ENCODE measurements around the gene FRMD4A.

The FRMD4A gene

GRCh38 chr10:14362104-14362503, 31.4 kb upstream of the FRMD4A start:
- Histone ChIP-seq H3K4me1 (ENCODE audit: control insufficient read depth in 2 of 2, insufficient read depth in 1 of 2, low read depth in 1 of 2, low read length in 2 of 2) (no peaks in the 10 kb centered on the region), H3K27ac (replicated peaks; ENCODE audit: low read length) (no peak overlapping the region), H3K79me1 (ENCODE audit: low read depth, low read length) (no peaks in the 10 kb centered on the region), H3K9me3 (replicated peaks in 1 of 2; ENCODE audit: control insufficient read depth in 2 of 2, insufficient read depth in 1 of 2, low read depth in 1 of 2, low read length in 2 of 2) (no peaks in the 10 kb centered on the region), H3K36me3 (replicated peaks in 1 of 2; ENCODE audit: control insufficient read depth in 2 of 2, insufficient read depth in 2 of 2, low read length in 2 of 2) (no peaks in the 10 kb centered on the region), H4K91ac (ENCODE audit: low read depth, low read length, poor library complexity) (no peak overlapping the region), H2AFZ (ENCODE audit: low read length) (no peak overlapping the region), H2BK5ac (ENCODE audit: low read length) (no peak overlapping the region), H3K27me3 (ENCODE audit: control insufficient read depth in 3 of 3, insufficient read depth in 3 of 3, low read depth in 1 of 3, low read length in 3 of 3) (peaks cover 0 to 22% (median 0%) of the 10 kb centered on the region in 3 experiments), H3K4me2 (ENCODE audit: insufficient read depth, low read length, poor library complexity, severe bottlenecking) (no peak overlapping the region), H2BK12ac (ENCODE audit: low read length) (no peak overlapping the region), H3K18ac (ENCODE audit: low read length) (no peak overlapping the region), H2BK15ac (ENCODE audit: low read length) (no peak overlapping the region), H4K8ac (ENCODE audit: low read depth, low read length) (no peak overlapping the region), H3K4me3 (ENCODE audit: low read length in 2 of 2) (no peak overlapping the region), H3K14ac (ENCODE audit: low read length) (no peak overlapping the region), H3K4ac (ENCODE audit: low read length) (no peak overlapping the region), H2AK5ac (ENCODE audit: low read depth, low read length) (no peak overlapping the region), H3K9ac (ENCODE audit: low read depth, low read length, poor library complexity) (no peak overlapping the region), H2BK120ac (ENCODE audit: low read depth, low read length) (no peak overlapping the region), H3K23ac (ENCODE audit: low read depth, low read length, poor library complexity) (no peak overlapping the region)
- DNase-seq (ENCODE audit: low spot score) = no peak

GRCh38 chr10:14360961-14361360, 30.2 kb upstream of the FRMD4A start:
- no peak overlapping the region for H2BK15ac ChIP-seq (ENCODE audit: low read length)
- no peak overlapping the region for H2BK5ac ChIP-seq (ENCODE audit: low read length)
- H3K4me1 ChIP-seq (ENCODE audit: control insufficient read depth in 2 of 2, insufficient read depth in 1 of 2, low read depth in 1 of 2, low read length in 2 of 2) = peaks cover 0 to 1% of the 10 kb centered on the region in 2 donors
- H3K23ac ChIP-seq (ENCODE audit: low read depth, low read length, poor library complexity) = no peak overlapping the region
- no peak overlapping the region for H2BK12ac ChIP-seq (ENCODE audit: low read length)
- no peak overlapping the region for H3K4ac ChIP-seq (ENCODE audit: low read length)
- peaks cover 0 to 22% (median 0%) of the 10 kb centered on the region in 3 experiments for H3K27me3 ChIP-seq (ENCODE audit: control insufficient read depth in 3 of 3, insufficient read depth in 3 of 3, low read depth in 1 of 3, low read length in 3 of 3)
- no peak overlapping the region for H3K18ac ChIP-seq (ENCODE audit: low read length)
- no peak overlapping the region for H3K9ac ChIP-seq (ENCODE audit: low read depth, low read length, poor library complexity)
- no peak overlapping the region for H4K8ac ChIP-seq (ENCODE audit: low read depth, low read length)
- no peak overlapping the region for H2AK5ac ChIP-seq (ENCODE audit: low read depth, low read length)
- no peak overlapping the region for H3K4me3 ChIP-seq (ENCODE audit: low read length in 2 of 2)
- no peak overlapping the region for H3K27ac ChIP-seq (replicated peaks; ENCODE audit: low read length)
- no CpG with 5 or more reads among the region's 1 CpG for WGBS, 2 donors (ENCODE audit: extremely low coverage in 2 of 2, insufficient read length in 2 of 2, insufficient replicate concordance in 1 of 2)
- H3K36me3 ChIP-seq (replicated peaks in 1 of 2; ENCODE audit: control insufficient read depth in 2 of 2, insufficient read depth in 2 of 2, low read length in 2 of 2) = no peaks in the 10 kb centered on the region
- H3K9me3 ChIP-seq (replicated peaks in 1 of 2; ENCODE audit: control insufficient read depth in 2 of 2, insufficient read depth in 1 of 2, low read depth in 1 of 2, low read length in 2 of 2) = no peaks in the 10 kb centered on the region
- H3K14ac ChIP-seq (ENCODE audit: low read length) = no peak overlapping the region
- H2AFZ ChIP-seq (ENCODE audit: low read length) = no peak overlapping the region
- no peaks in the 10 kb centered on the region for H3K79me1 ChIP-seq (ENCODE audit: low read depth, low read length)
- DNase-seq (ENCODE audit: low spot score) = no peak
- H2BK120ac ChIP-seq (ENCODE audit: low read depth, low read length) = no peak overlapping the region
- no peak overlapping the region for H3K4me2 ChIP-seq (ENCODE audit: insufficient read depth, low read length, poor library complexity, severe bottlenecking)
- no peak overlapping the region for H4K91ac ChIP-seq (ENCODE audit: low read depth, low read length, poor library complexity)

- no peak overlapping the region for H3K4me3 ChIP-seq (ENCODE audit: low read length in 2 of 2)
- H3K14ac ChIP-seq (ENCODE audit: low read length) = no peak overlapping the region
- no peak overlapping the region for H2BK12ac ChIP-seq (ENCODE audit: low read length)
- no peak overlapping the region for H2BK5ac ChIP-seq (ENCODE audit: low read length)
- no peak overlapping the region for H2AFZ ChIP-seq (ENCODE audit: low read length)
- H3K36me3 ChIP-seq (replicated peaks in 1 of 2; ENCODE audit: control insufficient read depth in 2 of 2, insufficient read depth in 2 of 2, low read length in 2 of 2) = no peaks in the 10 kb centered on the region
- peaks cover 0 to 22% (median 0%) of the 10 kb centered on the region in 3 experiments for H3K27me3 ChIP-seq (ENCODE audit: control insufficient read depth in 3 of 3, insufficient read depth in 3 of 3, low read depth in 1 of 3, low read length in 3 of 3)
- H3K79me1 ChIP-seq (ENCODE audit: low read depth, low read length) = no peaks in the 10 kb centered on the region
- H2AK5ac ChIP-seq (ENCODE audit: low read depth, low read length) = no peak overlapping the region
- WGBS, 2 donors (ENCODE audit: extremely low coverage in 2 of 2, insufficient read length in 2 of 2, insufficient replicate concordance in 1 of 2) = no CpG with 5 or more reads among the region's 4 CpGs
- H3K4me2 ChIP-seq (ENCODE audit: insufficient read depth, low read length, poor library complexity, severe bottlenecking) = no peak overlapping the region
- no peak overlapping the region for H3K23ac ChIP-seq (ENCODE audit: low read depth, low read length, poor library complexity)
- H3K27ac ChIP-seq (replicated peaks; ENCODE audit: low read length) = no peak overlapping the region
- DNase-seq (ENCODE audit: low spot score) = no peak
- no peak overlapping the region for H3K9ac ChIP-seq (ENCODE audit: low read depth, low read length, poor library complexity)
- no peak overlapping the region for H4K8ac ChIP-seq (ENCODE audit: low read depth, low read length)
- no peak overlapping the region for H2BK15ac ChIP-seq (ENCODE audit: low read length)
- H3K18ac ChIP-seq (ENCODE audit: low read length) = no peak overlapping the region
- no peak overlapping the region for H3K4ac ChIP-seq (ENCODE audit: low read length)
- H4K91ac ChIP-seq (ENCODE audit: low read depth, low read length, poor library complexity) = no peak overlapping the region
- H2BK120ac ChIP-seq (ENCODE audit: low read depth, low read length) = no peak overlapping the region
- H3K9me3 ChIP-seq (replicated peaks in 1 of 2; ENCODE audit: control insufficient read depth in 2 of 2, insufficient read depth in 1 of 2, low read depth in 1 of 2, low read length in 2 of 2) = no peaks in the 10 kb centered on the region
- H3K4me1 ChIP-seq (ENCODE audit: control insufficient read depth in 2 of 2, insufficient read depth in 1 of 2, low read depth in 1 of 2, low read length in 2 of 2) = peaks cover 0 to 1% of the 10 kb centered on the region in 2 donors
These were observed 29.8 kb upstream of the FRMD4A start for GRCh38 chr10:14360515-14360914.

- no peaks in the 10 kb centered on the region for H3K36me3 ChIP-seq (replicated peaks in 1 of 2; ENCODE audit: control insufficient read depth in 2 of 2, insufficient read depth in 2 of 2, low read length in 2 of 2)
- H3K14ac ChIP-seq (ENCODE audit: low read length) = no peak overlapping the region
- H3K27me3 ChIP-seq (ENCODE audit: control insufficient read depth in 3 of 3, insufficient read depth in 3 of 3, low read depth in 1 of 3, low read length in 3 of 3) = peaks cover 0 to 22% (median 0%) of the 10 kb centered on the region in 3 experiments
- no peak overlapping the region for H4K8ac ChIP-seq (ENCODE audit: low read depth, low read length)
- no peak overlapping the region for H4K91ac ChIP-seq (ENCODE audit: low read depth, low read length, poor library complexity)
- H3K4me3 ChIP-seq (ENCODE audit: low read length in 2 of 2) = no peak overlapping the region
- no peak overlapping the region for H3K9ac ChIP-seq (ENCODE audit: low read depth, low read length, poor library complexity)
- H2BK120ac ChIP-seq (ENCODE audit: low read depth, low read length) = no peak overlapping the region
- no peak overlapping the region for H2AFZ ChIP-seq (ENCODE audit: low read length)
- peaks cover 0 to 1% of the 10 kb centered on the region in 2 donors for H3K4me1 ChIP-seq (ENCODE audit: control insufficient read depth in 2 of 2, insufficient read depth in 1 of 2, low read depth in 1 of 2, low read length in 2 of 2)
- no peak overlapping the region for H2BK15ac ChIP-seq (ENCODE audit: low read length)
- no CpG with 5 or more reads among the region's 9 CpGs for WGBS, 2 donors (ENCODE audit: extremely low coverage in 2 of 2, insufficient read length in 2 of 2, insufficient replicate concordance in 1 of 2)
- no peak for DNase-seq (ENCODE audit: low spot score)
- no peak overlapping the region for H3K27ac ChIP-seq (replicated peaks; ENCODE audit: low read length)
- no peak overlapping the region for H3K4ac ChIP-seq (ENCODE audit: low read length)
- no peak overlapping the region for H3K4me2 ChIP-seq (ENCODE audit: insufficient read depth, low read length, poor library complexity, severe bottlenecking)
- H2BK5ac ChIP-seq (ENCODE audit: low read length) = no peak overlapping the region
- H2AK5ac ChIP-seq (ENCODE audit: low read depth, low read length) = no peak overlapping the region
- no peak overlapping the region for H3K23ac ChIP-seq (ENCODE audit: low read depth, low read length, poor library complexity)
- no peaks in the 10 kb centered on the region for H3K9me3 ChIP-seq (replicated peaks in 1 of 2; ENCODE audit: control insufficient read depth in 2 of 2, insufficient read depth in 1 of 2, low read depth in 1 of 2, low read length in 2 of 2)
- no peaks in the 10 kb centered on the region for H3K79me1 ChIP-seq (ENCODE audit: low read depth, low read length)
- no peak overlapping the region for H3K18ac ChIP-seq (ENCODE audit: low read length)
- H2BK12ac ChIP-seq (ENCODE audit: low read length) = no peak overlapping the region
These were observed 28.3 kb upstream of the FRMD4A start for GRCh38 chr10:14358886-14359573.

All from neuronal stem cell (in vitro differentiated cells).